Right atrium auricular region (tissue), 2 donors: ENCODE measurements around the gene ARHGAP25. TPM values are rescaled to one million over a fixed set of nuclear protein-coding genes. Genes with fewer than 3 reads are reported as not detected.

Experiments used
- DNase-seq: peaks from one replicate; pipeline ENCODE4 v3.0.0-alpha.2; 2019; ENCODE audit warnings: low spot score
- H3K27ac ChIP-seq, 2 donors: fragments of 200-600 bp; sonication (generic); 1 replicate in 1 of 2; 2 replicates in 1 of 2; pipeline ENCODE4 v1.5.1; 2016 to 2019
- H3K27me3 ChIP-seq, 2 donors: fragments of 200-600 bp; sonication (generic); one replicate each; pipeline versions ENCODE4 v1.5.1 to v1.6.0; 2017 to 2019
- H3K36me3 ChIP-seq: fragments of 200-600 bp; sonication (generic); one replicate; pipeline ENCODE4 v1.5.1; 2016
- H3K4me1 ChIP-seq, 2 donors: fragments of 200-600 bp; sonication (generic); one replicate each; pipeline versions ENCODE4 v1.5.1 to v1.6.0; 2017 to 2019
- H3K4me3 ChIP-seq, 2 donors: fragments of 200-600 bp; sonication (generic); 1 replicate in 1 of 2; 2 replicates in 1 of 2; pipeline ENCODE4 v1.5.1; 2017 to 2019; ENCODE audit warnings: mild to moderate bottlenecking in 1 of 2, moderate library complexity in 1 of 2
- H3K9me3 ChIP-seq, 2 donors: fragments of 200-600 bp; sonication (generic); one replicate each; pipeline ENCODE4 v1.5.1; 2019
- total RNA-seq, 2 donors: library from RNA; depleted of rRNA; stranded (reverse); fragments of >200 nt; gene quantifications; one replicate each; pipeline ENCODE4 v1.1.0, GENCODE V29; 2016
- TF ChIP-seq, protein P1 (sequence below), 2 donors: fragments of 200-600 bp; sonication (generic); IDR thresholded peaks; one replicate each; pipeline ENCODE4 v1.5.1; 2019; ENCODE audit warnings: antibody characterized with exemption in 2 of 2

The ARHGAP25 gene, protein sequence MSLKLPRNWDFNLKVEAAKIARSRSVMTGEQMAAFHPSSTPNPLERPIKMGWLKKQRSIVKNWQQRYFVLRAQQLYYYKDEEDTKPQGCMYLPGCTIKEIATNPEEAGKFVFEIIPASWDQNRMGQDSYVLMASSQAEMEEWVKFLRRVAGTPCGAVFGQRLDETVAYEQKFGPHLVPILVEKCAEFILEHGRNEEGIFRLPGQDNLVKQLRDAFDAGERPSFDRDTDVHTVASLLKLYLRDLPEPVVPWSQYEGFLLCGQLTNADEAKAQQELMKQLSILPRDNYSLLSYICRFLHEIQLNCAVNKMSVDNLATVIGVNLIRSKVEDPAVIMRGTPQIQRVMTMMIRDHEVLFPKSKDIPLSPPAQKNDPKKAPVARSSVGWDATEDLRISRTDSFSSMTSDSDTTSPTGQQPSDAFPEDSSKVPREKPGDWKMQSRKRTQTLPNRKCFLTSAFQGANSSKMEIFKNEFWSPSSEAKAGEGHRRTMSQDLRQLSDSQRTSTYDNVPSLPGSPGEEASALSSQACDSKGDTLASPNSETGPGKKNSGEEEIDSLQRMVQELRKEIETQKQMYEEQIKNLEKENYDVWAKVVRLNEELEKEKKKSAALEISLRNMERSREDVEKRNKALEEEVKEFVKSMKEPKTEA
- 10 to 100 TPM in 1 of 2 donors, 1 to 10 TPM in 1; 4.2 to 12.8 TPM for total RNA-seq

DNA sequence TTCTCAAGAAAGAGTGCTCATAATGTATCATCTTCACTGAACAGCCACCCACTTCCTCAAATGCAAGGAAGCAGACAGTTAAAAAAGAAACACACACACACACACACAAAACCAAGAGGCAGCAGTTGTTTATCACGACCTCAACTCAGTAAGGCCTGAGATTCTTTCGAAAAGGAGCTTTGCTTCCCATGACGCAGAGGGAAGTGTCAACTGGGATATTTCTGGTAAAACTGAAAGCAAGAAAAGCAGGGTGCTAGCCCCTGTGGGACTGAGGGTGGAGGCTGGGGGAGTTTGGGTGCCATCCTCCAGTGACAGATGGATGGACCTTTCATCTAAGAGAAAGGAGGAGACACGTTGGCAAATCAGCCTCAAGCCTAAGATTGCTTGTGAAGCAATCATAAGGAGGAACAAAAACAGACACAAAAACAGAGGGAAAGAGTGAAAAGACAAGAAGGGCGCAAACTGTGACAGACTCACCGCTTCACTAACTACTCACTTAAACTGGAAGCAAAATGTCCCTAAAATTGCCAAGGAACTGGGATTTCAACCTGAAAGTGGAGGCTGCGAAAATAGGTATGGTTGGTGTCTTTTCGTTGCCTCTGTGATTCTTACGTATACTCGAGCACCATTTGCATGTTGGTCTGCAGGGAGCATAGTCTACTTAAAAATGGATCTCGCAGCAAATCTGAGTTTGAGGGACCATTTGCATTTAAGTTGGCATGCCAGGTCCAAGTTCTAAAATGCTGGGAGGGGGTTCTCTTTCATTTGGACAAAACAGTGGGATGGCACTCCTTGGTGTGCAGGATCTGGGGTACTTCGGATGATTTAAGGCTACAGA, at the start of gene ARHGAP25:
ARHGAP25 (plus strand) TSS at position 124 of the 838 bp plus-strand sequence; CDS start at position 513, 389 bp downstream.
- Histone ChIP-seq H3K9me3 (no peaks in the 10 kb centered on the region), H3K27me3 (no peaks in the 10 kb centered on the region), H3K4me1 (no peaks in the 10 kb centered on the region), H3K27ac (peak within 1 kb of the TSS; percentile 9 to 37), H3K4me3 (no peak within 1 kb of the TSS), H3K36me3 (no peaks in the 10 kb centered on the region)
- no peak for DNase-seq
- TF ChIP-seq, protein P1, sequence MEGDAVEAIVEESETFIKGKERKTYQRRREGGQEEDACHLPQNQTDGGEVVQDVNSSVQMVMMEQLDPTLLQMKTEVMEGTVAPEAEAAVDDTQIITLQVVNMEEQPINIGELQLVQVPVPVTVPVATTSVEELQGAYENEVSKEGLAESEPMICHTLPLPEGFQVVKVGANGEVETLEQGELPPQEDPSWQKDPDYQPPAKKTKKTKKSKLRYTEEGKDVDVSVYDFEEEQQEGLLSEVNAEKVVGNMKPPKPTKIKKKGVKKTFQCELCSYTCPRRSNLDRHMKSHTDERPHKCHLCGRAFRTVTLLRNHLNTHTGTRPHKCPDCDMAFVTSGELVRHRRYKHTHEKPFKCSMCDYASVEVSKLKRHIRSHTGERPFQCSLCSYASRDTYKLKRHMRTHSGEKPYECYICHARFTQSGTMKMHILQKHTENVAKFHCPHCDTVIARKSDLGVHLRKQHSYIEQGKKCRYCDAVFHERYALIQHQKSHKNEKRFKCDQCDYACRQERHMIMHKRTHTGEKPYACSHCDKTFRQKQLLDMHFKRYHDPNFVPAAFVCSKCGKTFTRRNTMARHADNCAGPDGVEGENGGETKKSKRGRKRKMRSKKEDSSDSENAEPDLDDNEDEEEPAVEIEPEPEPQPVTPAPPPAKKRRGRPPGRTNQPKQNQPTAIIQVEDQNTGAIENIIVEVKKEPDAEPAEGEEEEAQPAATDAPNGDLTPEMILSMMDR (IDR thresholded peaks at IDR 0.05), result no peak

DNA sequence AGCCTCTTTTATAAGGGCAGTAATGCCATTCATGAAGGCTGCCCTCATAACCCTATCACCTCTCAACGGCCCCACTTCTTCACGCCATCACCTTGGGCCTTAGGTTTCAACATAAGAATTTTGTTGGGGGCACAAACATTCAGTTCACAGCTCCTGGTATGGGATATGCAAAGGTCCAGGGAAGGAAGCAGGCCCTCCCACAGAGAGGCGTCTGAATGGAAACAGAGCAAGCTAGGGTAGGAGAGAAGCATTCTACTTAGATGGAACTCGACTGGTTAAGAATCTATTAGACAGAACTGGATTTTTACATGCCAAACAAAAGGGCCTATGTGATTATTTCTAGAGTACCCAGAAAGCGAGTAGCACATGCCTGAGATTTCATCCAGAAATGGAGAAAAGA, 48.4 kb upstream of the ARHGAP25 start:
- Histone ChIP-seq H3K4me1 (no peaks in the 10 kb centered on the region), H3K4me3 (no peak overlapping the region), H3K36me3 (no peaks in the 10 kb centered on the region), H3K9me3 (no peaks in the 10 kb centered on the region), H3K27me3 (no peaks in the 10 kb centered on the region), H3K27ac (no peak overlapping the region)
- DNase-seq, result no peak
- TF ChIP-seq, protein P1 (IDR thresholded peaks at IDR 0.05), result no peak

DNA sequence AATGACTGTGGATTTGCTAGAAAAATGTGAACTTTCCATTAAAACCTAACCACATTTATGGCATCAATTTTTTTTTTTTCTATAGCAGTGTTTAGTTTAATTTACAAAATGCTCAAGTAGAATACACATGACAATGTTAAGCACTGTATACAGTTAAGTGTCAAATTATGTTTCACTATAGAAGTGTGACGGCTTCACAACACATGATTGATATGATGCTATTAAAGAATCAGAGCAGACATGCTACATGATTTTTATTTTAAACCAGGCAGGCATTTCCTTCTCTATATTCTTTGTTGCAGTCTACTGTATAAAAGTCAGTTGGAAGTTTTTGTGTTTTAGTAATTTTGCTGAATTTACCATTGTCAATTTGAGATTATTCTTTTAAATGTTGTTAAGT, 47.6 kb upstream of the ARHGAP25 start:
- no peak for DNase-seq
- TF ChIP-seq, protein P1 (IDR thresholded peaks at IDR 0.05), result no peak
- Histone ChIP-seq H3K4me1 (no peaks in the 10 kb centered on the region), H3K9me3 (no peaks in the 10 kb centered on the region), H3K36me3 (no peaks in the 10 kb centered on the region), H3K27ac (no peak overlapping the region), H3K27me3 (no peaks in the 10 kb centered on the region), H3K4me3 (no peak overlapping the region)

DNA sequence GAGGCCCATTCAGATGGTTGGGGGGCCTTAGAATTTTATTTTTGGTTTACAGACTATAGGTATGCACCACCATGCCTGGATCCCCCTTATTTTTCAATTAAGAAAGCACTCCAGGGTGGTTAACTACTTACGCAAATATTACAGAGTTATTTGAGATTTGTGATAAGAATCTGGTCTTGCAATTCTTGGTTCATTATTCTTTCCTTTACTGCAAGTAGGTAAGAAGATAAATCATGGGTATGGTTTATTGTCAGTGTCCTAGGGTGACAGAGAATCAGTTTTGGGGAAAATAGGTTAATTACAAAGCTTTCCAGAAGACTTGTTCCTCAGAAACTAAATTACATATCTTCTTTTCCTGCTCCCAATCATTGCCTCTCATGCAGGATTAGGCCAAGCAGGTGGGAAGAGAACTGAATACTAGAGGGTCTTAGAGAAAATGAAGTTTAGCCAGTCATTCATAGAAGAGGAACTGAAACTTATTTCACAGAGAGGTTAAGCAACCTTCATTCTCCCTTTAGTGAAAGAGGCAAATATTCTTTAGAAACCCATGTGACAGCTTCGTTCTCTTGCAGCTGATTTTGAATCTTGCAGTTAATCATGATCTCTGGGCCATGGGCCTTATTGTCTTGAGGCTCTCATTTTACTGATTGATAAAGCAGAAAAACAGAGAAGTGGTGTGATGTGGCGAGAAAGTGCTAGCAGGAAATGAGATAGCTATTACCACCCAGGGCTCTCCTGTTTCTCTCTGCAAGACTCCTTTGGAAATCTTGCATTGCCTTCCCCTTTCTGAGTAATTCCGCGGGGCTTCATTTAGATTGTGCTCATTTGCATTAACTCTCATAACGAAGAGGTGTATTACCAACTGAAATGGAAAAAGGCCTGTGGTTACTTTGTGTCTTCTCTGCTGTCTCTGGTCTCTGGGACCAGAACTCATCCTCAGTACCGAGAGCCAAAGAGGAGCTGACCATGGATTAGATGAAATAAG, 44.8 kb upstream of the ARHGAP25 start:
- Histone ChIP-seq H3K4me3 (no peak overlapping the region), H3K36me3 (no peaks in the 10 kb centered on the region), H3K9me3 (no peaks in the 10 kb centered on the region), H3K4me1 (no peaks in the 10 kb centered on the region), H3K27ac (no peak overlapping the region), H3K27me3 (no peaks in the 10 kb centered on the region)
- DNase-seq, result no peak
- TF ChIP-seq, protein P1 (IDR thresholded peaks at IDR 0.05), result no peak

DNA sequence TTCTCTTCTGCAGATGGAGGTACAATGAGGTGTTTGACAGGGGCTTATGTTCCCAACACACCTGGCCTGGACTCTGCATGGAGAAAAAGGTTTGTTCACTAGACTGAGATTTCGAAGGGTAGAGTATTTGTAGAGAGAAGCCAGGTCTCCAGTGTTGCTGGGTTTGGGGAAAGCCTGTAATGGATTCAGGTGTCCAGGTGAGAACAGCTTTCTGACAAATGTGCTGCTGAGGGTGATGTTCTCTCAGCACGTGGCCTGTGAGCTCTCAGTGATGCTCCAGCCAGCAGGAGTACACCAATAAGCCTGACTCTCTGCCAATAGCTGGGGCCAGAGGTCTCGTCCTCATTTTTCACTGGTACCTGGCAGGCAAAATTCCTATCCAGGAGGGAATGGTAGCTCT, 43.8 kb upstream of the ARHGAP25 start:
- TF ChIP-seq, protein P1 (IDR thresholded peaks at IDR 0.05), result no peak
- Histone ChIP-seq H3K27me3 (no peaks in the 10 kb centered on the region), H3K27ac (no peak overlapping the region), H3K4me1 (no peaks in the 10 kb centered on the region), H3K4me3 (no peak overlapping the region), H3K36me3 (no peaks in the 10 kb centered on the region), H3K9me3 (no peaks in the 10 kb centered on the region)
- DNase-seq, result no peak
